Activated CD8-positive, alpha-beta T cell treated with anti-CD3 and anti-CD28 coated beads for 36 hours (primary cell): ENCODE measurements around the gene ZIC5. TPM values are rescaled to one million over a fixed set of nuclear protein-coding genes. Genes with fewer than 3 reads are reported as not detected.
A peak's percentile ranks its signal among the peaks of the same experiment; 100 is the strongest.
"Not testable (repeated sequence)": the region's sequence is repeated elsewhere in the genome, so short reads cannot be mapped to it uniquely, and the experiment has no call there.

Experiments used
- ATAC-seq: fragments of 200-7000 bp; cut with Tn5 transposase; one replicate; pipeline ENCODE4 v1.10.0; 2021; ENCODE audit warnings: mild to moderate bottlenecking, moderate library complexity
- CTCF ChIA-PET: fragments of 350-600 bp; sonication (Branson Sonifier 250); formaldehyde crosslinking; loops from one replicate; lab custom pipeline; 2021; ENCODE audit warnings: antibody characterized with exemption; lab: Charles Lee
- POLR2A ChIA-PET: fragments of 350-600 bp; sonication (Branson Sonifier 250); formaldehyde crosslinking; loops from one replicate; lab custom pipeline; 2021; ENCODE audit warnings: antibody characterized with exemption; lab: Charles Lee
- DNase-seq: peaks from one replicate; pipeline ENCODE4 v3.0.0-alpha.2; 2020
- H3K27ac Mint-ChIP-seq: one replicate; pipeline ENCODE4 v1.8.0; 2021; ENCODE audit warnings: mild to moderate bottlenecking, mixed read lengths
- H3K27me3 Mint-ChIP-seq: one replicate; pipeline ENCODE4 v1.8.0; 2021; ENCODE audit warnings: mixed read lengths
- H3K36me3 Mint-ChIP-seq: one replicate; pipeline ENCODE4 v1.8.0; 2021; ENCODE audit warnings: low read depth, mixed read lengths
- H3K4me1 Mint-ChIP-seq: one replicate; pipeline ENCODE4 v1.8.0; 2021; ENCODE audit warnings: low read depth, mixed read lengths
- H3K4me3 Mint-ChIP-seq: one replicate; pipeline ENCODE4 v1.8.0; 2021; ENCODE audit warnings: mild to moderate bottlenecking, moderate library complexity, mixed read lengths
- H3K9me3 Mint-ChIP-seq: one replicate; pipeline ENCODE4 v1.8.0; 2021; ENCODE audit warnings: mixed read lengths
- intact Hi-C: fragments of 100-400 bp; cut with micrococcal nuclease; formaldehyde crosslinking; loops from one replicate; pipeline ENCODE4 v1.10.0; 2022
- total RNA-seq, 2 experiments: library from RNA; stranded (reverse); gene quantifications; one replicate each; pipeline ENCODE4 v1.2.3, GENCODE V29; 2021
- TF ChIP-seq, protein P1 (sequence below): fragments of 200-600 bp; IDR thresholded peaks from one replicate; pipeline ENCODE4 v1.8.0; 2022; ENCODE audit warnings: antibody characterized with exemption, mild to moderate bottlenecking

The ZIC5 gene
- total RNA-seq, 2 experiments from 2014 or later, result not detected

DNA sequence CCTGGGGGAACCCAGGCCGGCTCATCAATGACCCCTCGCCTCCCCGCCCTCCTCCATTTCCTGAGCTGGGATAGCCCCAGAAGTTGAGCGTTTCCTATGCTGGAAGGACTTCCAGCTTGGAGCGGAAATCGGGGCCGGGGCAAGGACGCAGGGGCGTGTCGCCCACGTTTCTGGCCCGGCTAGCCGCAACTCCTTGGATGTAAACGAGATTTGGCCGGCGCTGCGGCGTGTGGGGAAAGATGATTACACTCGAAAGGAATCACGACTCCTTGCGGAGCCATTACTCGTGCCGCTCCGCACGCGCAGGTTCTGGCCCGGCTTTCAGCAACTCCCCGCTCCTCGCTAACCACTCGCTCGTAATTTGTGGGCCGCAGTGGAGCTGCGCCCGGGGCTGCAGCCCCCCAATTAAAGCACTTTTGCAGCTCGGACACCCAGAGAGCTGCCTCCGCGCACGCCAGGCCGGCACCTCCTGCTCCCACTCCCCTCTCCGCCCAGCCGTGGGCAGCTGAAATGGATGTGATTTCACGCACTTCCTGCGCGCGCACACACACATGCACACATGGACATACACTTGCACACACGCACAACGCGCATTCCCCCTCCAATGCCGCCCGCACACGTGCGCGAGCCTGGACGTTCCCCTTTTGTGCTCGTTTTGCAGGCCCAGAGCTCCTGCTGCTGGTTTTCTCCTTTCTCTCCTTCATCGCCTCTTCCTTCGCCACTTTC, 15.7 kb downstream of the ZIC5 start:
- POLR2A ChIA-PET, result no interaction called here
- CTCF ChIA-PET, result interaction anchor here (0.6 to 2.9 kb wide), 7 partner anchors 11 to 560 kb away, joined by 3 to 8 read pairs (median 3); no protein-coding TSS in a partner anchor
- peaks cover 16% of the 10 kb centered on the region for H3K4me1 Mint-ChIP-seq
- no peaks in the 10 kb centered on the region for H3K9me3 Mint-ChIP-seq
- intact Hi-C loops, result loop anchor here (5.0 kb wide), 1 partner anchor 36 kb away; no protein-coding TSS in a partner anchor
- H3K4me3 Mint-ChIP-seq, result peak overlapping the region; percentile 24
- TF ChIP-seq, protein P1, sequence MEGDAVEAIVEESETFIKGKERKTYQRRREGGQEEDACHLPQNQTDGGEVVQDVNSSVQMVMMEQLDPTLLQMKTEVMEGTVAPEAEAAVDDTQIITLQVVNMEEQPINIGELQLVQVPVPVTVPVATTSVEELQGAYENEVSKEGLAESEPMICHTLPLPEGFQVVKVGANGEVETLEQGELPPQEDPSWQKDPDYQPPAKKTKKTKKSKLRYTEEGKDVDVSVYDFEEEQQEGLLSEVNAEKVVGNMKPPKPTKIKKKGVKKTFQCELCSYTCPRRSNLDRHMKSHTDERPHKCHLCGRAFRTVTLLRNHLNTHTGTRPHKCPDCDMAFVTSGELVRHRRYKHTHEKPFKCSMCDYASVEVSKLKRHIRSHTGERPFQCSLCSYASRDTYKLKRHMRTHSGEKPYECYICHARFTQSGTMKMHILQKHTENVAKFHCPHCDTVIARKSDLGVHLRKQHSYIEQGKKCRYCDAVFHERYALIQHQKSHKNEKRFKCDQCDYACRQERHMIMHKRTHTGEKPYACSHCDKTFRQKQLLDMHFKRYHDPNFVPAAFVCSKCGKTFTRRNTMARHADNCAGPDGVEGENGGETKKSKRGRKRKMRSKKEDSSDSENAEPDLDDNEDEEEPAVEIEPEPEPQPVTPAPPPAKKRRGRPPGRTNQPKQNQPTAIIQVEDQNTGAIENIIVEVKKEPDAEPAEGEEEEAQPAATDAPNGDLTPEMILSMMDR, result no peak
- H3K36me3 Mint-ChIP-seq, result no peaks in the 10 kb centered on the region
- no peak for DNase-seq
- no peak overlapping the region for H3K27ac Mint-ChIP-seq
- peaks cover 73% of the 10 kb centered on the region for H3K27me3 Mint-ChIP-seq
- ATAC-seq, result no peak

DNA sequence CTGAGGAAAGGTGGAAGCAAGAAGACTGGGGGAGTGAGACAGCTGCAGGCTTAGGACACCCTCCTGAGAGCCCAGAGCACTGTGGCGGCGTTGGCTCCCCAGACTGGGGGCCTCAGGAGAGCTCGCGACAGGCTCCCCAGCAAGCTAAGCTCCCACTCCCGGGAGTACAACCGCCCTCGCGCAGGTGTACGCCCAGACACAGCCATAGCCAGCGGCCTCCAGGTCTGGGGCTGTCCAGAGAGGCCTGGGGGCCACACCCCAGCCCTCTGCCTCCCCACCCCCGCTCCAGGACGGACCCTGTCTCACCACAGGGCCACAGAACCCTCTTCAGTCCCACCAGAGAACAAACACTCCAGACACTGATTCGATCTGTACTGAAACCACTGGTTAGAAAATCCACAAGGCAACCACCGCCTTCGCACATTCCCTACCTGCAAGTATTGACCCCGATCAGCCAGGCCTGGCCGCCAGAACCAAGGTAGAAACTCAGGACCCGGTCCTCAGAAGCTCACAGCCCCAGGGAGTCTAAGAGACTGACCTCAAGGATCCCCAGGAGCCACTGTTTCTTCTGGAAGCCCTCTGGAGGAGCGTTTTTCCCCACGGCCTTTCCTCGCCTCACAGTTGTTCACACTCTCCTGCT, 16.3 kb downstream of the ZIC5 start:
- H3K4me3 Mint-ChIP-seq, result no peak overlapping the region
- ATAC-seq (no peak), DNase-seq (no peak)
- H3K36me3 Mint-ChIP-seq, result no peaks in the 10 kb centered on the region
- POLR2A ChIA-PET, result interaction anchor here (1.4 kb wide), 1 partner anchor 29 kb away, joined by 3 read pairs; no protein-coding TSS in a partner anchor
- no peak overlapping the region for H3K27ac Mint-ChIP-seq
- CTCF ChIA-PET, result interaction anchor here (0.6 to 2.5 kb wide), 4 partner anchors 12 to 299 kb away, joined by 3 to 8 read pairs (median 3); no protein-coding TSS in a partner anchor
- peaks cover 73% of the 10 kb centered on the region for H3K27me3 Mint-ChIP-seq
- TF ChIP-seq, protein P1, result no peak
- peaks cover 16% of the 10 kb centered on the region for H3K4me1 Mint-ChIP-seq
- intact Hi-C loops, result loop anchor here (5.0 kb wide), 1 partner anchor 37 kb away; no protein-coding TSS in a partner anchor
- no peaks in the 10 kb centered on the region for H3K9me3 Mint-ChIP-seq

DNA sequence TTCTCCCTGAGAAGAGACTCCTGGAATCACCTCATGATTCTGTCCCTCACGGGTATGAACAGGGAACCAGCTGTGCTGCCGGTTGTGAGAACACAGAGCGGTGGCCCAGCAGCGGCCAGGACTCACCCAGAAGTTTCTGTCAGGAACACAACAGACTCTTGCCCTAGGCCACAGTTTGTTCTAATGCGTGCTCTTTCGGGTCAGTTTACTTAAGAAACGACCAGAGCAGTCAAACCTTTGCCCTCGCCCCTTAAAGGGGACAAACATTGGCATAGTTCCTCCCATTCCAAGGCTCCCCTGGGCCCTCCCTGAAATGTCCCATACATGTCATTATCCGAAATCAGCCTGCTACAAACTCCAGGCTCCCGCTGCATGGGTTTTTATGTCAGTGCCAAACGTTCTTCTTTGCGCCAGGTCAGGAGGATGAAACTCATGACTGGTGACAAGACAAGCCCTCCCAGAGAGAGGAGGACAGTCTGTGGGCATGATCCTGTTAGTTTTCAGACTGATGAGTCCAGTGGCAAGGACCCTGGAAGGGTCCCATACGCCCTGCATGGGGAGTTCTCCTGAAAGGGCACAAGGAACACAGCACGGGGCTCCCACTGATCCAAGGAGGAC, 18.3 kb downstream of the ZIC5 start:
- no peak overlapping the region for H3K27ac Mint-ChIP-seq
- intact Hi-C loops, result no loop called here
- CTCF ChIA-PET, result interaction anchor here (0.8 kb wide), 1 partner anchor 37 kb away, joined by 3 read pairs; no protein-coding TSS in a partner anchor

DNA sequence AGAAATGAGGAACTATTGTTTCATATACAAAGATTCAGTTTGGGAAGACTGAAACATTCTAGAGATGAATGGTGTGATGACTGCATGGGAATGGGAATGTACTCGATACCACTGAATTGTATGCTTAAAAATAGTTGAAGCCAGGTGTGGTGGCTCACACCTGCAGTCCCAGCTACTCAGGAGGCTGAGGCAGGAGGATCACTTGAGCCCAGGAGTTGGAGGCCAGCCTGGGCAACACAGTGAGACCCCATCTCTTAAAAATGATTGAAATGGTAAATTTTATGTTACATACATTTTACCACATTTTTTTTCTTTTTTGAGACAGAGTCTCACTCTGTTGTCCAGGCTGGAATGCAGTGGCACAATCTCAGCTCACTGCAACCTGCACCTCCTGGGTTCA, 19.9 kb downstream of the ZIC5 start:
- H3K27ac Mint-ChIP-seq, H3K4me1 Mint-ChIP-seq, intact Hi-C loops, DNase-seq, H3K36me3 Mint-ChIP-seq, ATAC-seq, H3K4me3 Mint-ChIP-seq, H3K9me3 Mint-ChIP-seq: not testable (repeated sequence)
- POLR2A ChIA-PET, result interaction anchor here (0.7 to 0.9 kb wide), 2 partner anchors 12 to 822 kb away, joined by 3 read pairs; no protein-coding TSS in a partner anchor
- CTCF ChIA-PET, result interaction anchor here (1.7 kb wide), 1 partner anchor 284 kb away, joined by 3 read pairs; no protein-coding TSS in a partner anchor
- peaks cover 55% of the 10 kb centered on the region for H3K27me3 Mint-ChIP-seq

More for the DNA sequence above, 18.3 kb downstream of the ZIC5 start:
- Mint-ChIP-seq H3K9me3 (no peaks in the 10 kb centered on the region), H3K4me3 (no peak overlapping the region), H3K36me3 (no peaks in the 10 kb centered on the region), H3K27me3 (peaks cover 62% of the 10 kb centered on the region), H3K4me1 (peaks cover 12% of the 10 kb centered on the region)
- POLR2A ChIA-PET, result no interaction called here
- no peak for ATAC-seq
- no peak for DNase-seq
- TF ChIP-seq, protein P1, result no peak

DNA sequence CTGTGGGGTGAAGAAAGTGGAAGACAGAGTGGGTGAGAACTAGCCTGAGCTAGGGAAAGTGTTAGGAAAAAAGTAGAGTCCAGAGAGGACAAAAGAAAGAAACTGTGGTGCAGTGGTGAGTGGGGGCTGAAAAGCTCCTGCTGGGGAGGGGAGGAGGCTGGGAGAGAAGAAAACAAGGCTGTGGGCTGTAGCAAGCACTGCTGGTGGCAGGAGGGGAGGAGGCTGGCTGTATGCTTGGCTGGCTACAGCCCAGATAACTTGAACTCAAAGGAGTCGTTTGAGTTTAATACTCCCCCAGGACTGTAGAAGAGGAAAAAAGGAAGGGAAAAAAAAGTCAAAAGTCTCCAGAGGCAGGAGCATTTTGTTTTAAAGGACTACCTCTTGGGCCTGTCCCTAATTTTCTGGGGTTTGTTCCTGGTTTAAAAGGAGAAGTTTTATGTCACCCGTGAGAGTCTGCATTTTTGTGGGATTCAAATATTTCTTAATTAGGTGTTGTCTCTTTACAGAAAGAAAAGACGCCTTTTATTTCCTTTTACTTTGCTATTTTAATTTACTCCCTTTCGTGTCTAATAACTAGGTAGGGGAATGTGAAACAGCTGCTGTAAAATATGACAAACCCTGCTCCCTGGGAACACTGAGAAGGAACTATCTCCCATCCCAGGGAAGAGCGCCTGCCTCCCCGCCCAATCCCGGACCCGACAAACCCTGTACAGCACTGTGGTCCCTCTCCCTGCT, 21.7 kb downstream of the ZIC5 start:
- Mint-ChIP-seq H3K4me1 (no peaks in the 10 kb centered on the region), H3K36me3 (no peaks in the 10 kb centered on the region), H3K4me3 (no peak overlapping the region), H3K9me3 (no peaks in the 10 kb centered on the region), H3K27ac (no peak overlapping the region), H3K27me3 (peaks cover 48% of the 10 kb centered on the region)
- no peak for ATAC-seq
- ChIA-PET CTCF (no interaction called here), POLR2A (no interaction called here)
- intact Hi-C loops, result no loop called here
- DNase-seq, result no peak
- TF ChIP-seq, protein P1, result no peak
